Ascending aorta (tissue), 2 donors: ENCODE results near the gene RANBP1. TPM values are rescaled to one million over a fixed set of nuclear protein-coding genes. Genes with fewer than 3 reads are reported as not detected.

Experiments
- DNase-seq, 2 donors: peaks; one replicate each; pipeline ENCODE4 v3.0.0-alpha.2; 2019; ENCODE audit warnings: low spot score in 2 of 2
- H3K27ac ChIP-seq, 2 donors: fragments of 200-600 bp; sonication (generic); one replicate each; pipeline ENCODE4 v1.5.1; 2016 to 2017; ENCODE audit warnings: mild to moderate bottlenecking in 1 of 2
- H3K27me3 ChIP-seq: fragments of 200-600 bp; sonication (generic); one replicate; pipeline ENCODE4 v1.5.1; 2017
- H3K36me3 ChIP-seq, 2 donors: fragments of 200-600 bp; sonication (generic); one replicate each; pipeline ENCODE4 v1.5.1; 2016
- H3K4me1 ChIP-seq, 2 donors: fragments of 200-600 bp; sonication (generic); one replicate each; pipeline ENCODE4 v1.5.1; 2016 to 2017; ENCODE audit warnings: mild to moderate bottlenecking in 1 of 2
- H3K4me3 ChIP-seq, 2 donors: fragments of 200-600 bp; sonication (generic); one replicate each; pipeline ENCODE4 v1.5.1; 2016 to 2017; ENCODE audit warnings: mild to moderate bottlenecking in 1 of 2
- H3K9me3 ChIP-seq, 2 donors: fragments of 200-600 bp; sonication (generic); one replicate each; pipeline ENCODE4 v1.5.1; 2016
- CTCF ChIP-seq, 3 experiments: fragments of 200-600 bp in 2 of 3; fragments of 450-650 bp in 1 of 3; sonication (generic) in 2 of 3; IDR thresholded peaks; one replicate each; pipeline ENCODE4 v1.5.1; 2016 to 2019; ENCODE audit warnings: antibody characterized with exemption in 3 of 3, mild to moderate bottlenecking in 1 of 3, moderate library complexity in 1 of 3
- intact Hi-C: fragments of 100-400 bp; cut with DNase I; formaldehyde crosslinking; loops from one replicate; pipeline ENCODE4 v1.15.1; 2023
- total RNA-seq: library from RNA; depleted of rRNA; stranded (reverse); fragments of >200 nt; gene quantifications from one replicate; pipeline ENCODE4 v1.1.0, GENCODE V29; 2016

The RANBP1 gene
- total RNA-seq, 1 donor from 2014 or later, result 302 TPM

DNA sequence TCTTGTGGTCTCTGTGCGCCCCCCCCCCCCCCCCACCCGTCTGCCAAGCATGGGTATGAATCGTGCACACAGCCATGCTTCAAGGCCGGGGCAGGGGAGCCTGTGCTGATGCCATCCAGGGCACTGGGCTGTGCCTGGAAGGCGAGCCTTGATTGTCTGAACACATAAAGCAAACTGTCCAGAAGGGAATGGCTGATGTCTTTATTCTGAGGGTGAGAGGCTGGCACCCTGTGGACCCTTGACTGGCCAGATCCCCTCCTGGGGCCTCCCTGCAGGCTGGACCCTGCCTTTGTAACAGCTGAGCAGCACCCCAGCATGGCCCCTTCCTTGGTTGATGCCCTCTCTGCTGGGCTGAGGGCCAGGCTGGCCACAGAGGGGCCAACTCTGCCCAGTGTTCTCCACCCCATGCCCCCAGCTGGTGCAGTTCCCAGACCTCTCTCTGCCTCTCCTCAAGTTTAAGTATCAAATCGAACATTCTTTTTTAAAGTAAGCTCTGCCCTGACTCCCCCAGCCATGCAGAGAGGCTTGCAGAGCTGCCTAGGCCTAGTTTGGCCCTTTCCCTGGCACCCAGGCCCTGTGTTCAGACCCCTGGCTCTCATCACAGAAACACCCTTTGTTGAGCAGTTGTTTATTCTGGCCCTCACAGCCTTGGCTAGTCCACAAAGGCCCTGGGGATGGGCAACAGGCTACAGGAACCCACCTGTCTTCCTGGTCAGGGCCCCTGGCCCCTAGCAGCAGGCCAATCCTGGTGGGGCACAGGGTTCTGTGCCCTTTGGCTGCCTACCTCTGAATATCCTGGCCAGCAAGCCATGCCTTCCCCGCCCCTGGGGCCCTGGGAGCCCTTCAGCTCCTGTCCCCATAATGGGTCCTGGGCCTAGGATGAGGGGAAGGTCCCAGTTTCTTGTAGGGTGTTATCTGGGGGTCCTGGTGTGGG is 3.9 kb upstream of the RANBP1 start:
- H3K9me3 ChIP-seq, result no peaks in the 10 kb centered on the region
- intact Hi-C loops, result loop anchor here (10.0 kb wide), 2 partner anchors 147 to 397 kb away; partner anchors contain the start of gene SEPTIN5
- H3K4me3 ChIP-seq, result no peak overlapping the region
- H3K27ac ChIP-seq, result no peak overlapping the region
- H3K27me3 ChIP-seq, result no peaks in the 10 kb centered on the region
- H3K4me1 ChIP-seq, result peaks cover 6 to 9% of the 10 kb centered on the region in 2 donors
- no peak for TF ChIP-seq CTCF (IDR thresholded peaks at IDR 0.05)
- DNase-seq, result no peak
- H3K36me3 ChIP-seq, result peaks cover 56 to 82% of the 10 kb centered on the region in 2 donors

DNA sequence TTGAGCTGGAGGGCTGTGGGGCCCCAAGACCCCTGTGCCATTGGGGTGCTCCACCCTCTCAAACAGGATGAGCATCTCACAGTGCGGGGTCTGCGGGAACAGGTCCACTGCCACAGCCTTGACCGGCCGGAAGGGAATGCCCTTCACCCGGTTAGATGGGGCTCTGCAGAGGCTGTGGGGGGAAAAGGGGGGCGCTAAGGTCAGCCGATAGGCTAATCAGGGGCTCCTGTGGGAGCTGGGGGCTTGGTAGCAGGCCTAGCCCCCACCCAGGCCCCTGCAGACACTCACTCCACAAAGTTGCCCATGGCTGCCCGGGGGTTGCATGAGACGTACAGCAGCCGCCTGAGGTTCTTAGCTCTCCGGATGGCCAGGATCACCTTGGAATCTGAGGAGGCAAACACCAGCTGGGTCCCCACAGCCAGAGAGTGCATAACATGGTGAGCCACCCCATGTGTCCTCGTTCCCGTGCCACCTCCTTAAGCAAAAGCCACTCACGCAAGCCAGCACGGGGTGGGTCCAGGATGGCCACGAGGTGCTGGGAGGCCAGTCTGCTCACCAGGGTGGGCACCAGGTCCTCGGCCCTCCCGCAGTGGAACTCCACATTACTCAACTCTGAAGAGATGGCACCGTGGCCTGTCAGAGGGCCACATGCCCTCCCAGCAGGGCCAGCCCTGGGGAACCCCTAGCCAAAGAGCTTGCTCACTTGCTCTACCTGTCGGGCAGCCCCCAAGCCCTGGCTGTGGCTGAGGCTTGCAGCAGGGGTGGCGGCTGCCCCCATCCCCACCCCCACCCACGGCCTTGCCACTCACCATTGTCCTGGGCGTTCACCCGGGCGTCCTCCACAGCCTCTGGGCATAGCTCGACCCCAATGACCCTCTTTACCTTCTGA is 3.0 kb upstream of the RANBP1 start:
- peaks cover 47 to 73% of the 10 kb centered on the region in 2 donors for H3K36me3 ChIP-seq
- H3K27me3 ChIP-seq, result no peaks in the 10 kb centered on the region
- intact Hi-C loops, result loop anchor here (10.0 kb wide), 2 partner anchors 148 to 398 kb away; partner anchors contain the start of gene SEPTIN5
- no peak overlapping the region for H3K4me3 ChIP-seq
- H3K9me3 ChIP-seq, result no peaks in the 10 kb centered on the region
- H3K4me1 ChIP-seq, result peaks cover 6 to 9% of the 10 kb centered on the region in 2 donors
- TF ChIP-seq CTCF (IDR thresholded peaks at IDR 0.05), result no peak
- no peak overlapping the region for H3K27ac ChIP-seq
- DNase-seq, result no peak

- Histone ChIP-seq H3K36me3 (peaks cover 39 to 64% of the 10 kb centered on the region in 2 donors), H3K27me3 (no peaks in the 10 kb centered on the region), H3K9me3 (no peaks in the 10 kb centered on the region), H3K4me3 (no peak overlapping the region), H3K27ac (no peak overlapping the region), H3K4me1 (peaks cover 6 to 16% of the 10 kb centered on the region in 2 donors)
- no peak for DNase-seq
- intact Hi-C loops, result loop anchor here (10.0 kb wide), 2 partner anchors 149 to 399 kb away; partner anchors contain the start of gene SEPTIN5
- TF ChIP-seq CTCF (IDR thresholded peaks at IDR 0.05), result no peak
Observed at GRCh38 chr22:20113551-20114310, 2.2 kb upstream of the RANBP1 start.

DNA sequence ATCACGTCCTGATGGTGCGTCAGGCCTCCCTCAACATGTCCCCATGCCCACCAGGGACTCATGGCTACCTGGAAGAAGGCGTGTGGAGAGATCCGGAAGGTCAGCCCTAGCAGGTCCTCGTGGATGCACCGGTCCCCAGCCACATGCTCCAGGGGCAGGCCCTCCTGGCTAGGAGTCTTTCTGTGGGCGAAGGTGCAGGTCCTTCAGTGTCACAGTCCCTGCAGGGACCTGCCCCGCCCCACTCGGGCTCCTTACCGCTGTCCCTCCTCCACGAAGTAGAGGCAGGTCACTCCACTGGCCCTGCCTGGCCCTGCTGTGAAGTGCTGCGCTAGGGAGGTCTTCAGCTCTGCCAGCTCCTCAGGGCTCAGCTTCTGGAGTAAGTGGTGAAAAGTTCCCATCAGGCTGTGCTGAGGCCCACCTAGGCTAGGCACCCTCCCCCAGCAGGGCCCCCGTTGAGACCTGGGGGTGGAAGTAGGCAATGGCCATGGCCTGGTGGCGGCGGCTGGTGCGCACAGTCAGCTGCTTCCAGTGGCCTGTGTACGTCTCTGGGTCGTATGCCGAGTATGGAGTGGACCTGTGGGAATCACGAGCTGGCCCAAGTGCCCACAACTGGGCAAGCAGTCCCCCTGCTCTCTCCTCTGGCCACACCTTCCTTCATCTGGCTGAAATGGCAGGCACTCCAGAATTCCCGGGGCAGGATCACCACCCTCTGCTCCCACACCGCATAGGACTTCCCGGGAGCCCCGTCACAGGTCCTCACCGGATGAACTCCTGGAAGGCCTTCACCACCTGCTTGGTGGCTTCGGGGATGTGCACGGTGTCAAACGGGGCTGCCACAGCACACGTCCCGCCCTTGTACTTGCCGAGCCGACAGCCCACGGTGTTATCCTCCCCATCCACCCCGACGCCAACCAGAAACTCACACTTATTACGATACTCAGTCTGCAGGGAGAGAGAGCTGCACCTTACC is 1.1 kb upstream of the RANBP1 start:
- no peak for DNase-seq
- no peaks in the 10 kb centered on the region for H3K27me3 ChIP-seq
- no peak overlapping the region for H3K27ac ChIP-seq
- intact Hi-C loops, result loop anchor here (10.0 kb wide), 2 partner anchors 150 to 400 kb away; partner anchors contain the start of gene SEPTIN5
- H3K4me3 ChIP-seq, result no peak overlapping the region
- H3K9me3 ChIP-seq, result no peaks in the 10 kb centered on the region
- peaks cover 30 to 60% of the 10 kb centered on the region in 2 donors for H3K36me3 ChIP-seq
- H3K4me1 ChIP-seq, result peaks cover 6 to 18% of the 10 kb centered on the region in 2 donors
- TF ChIP-seq CTCF (IDR thresholded peaks at IDR 0.05), result no peak
